Vagina (tissue), 2 donors: ENCODE measurements around the gene RAD50.

ENCODE experiments used
- CTCF ChIP-seq, 3 experiments: fragments of 450-650 bp in 2 of 3; fragments of 200-600 bp in 1 of 3; sonication (generic) in 1 of 3; IDR thresholded peaks; one replicate each; pipeline ENCODE4 v1.5.1; 2017 to 2019; ENCODE audit warnings: antibody characterized with exemption in 3 of 3, mild to moderate bottlenecking in 2 of 3, moderate library complexity in 2 of 3
- POLR2A ChIP-seq, 2 donors: fragments of 450-650 bp; IDR thresholded peaks; one replicate each; pipeline ENCODE4 v1.6.1; 2017; ENCODE audit warnings: antibody characterized with exemption in 2 of 2, mild to moderate bottlenecking in 2 of 2, moderate library complexity in 2 of 2
- POLR2AphosphoS5 ChIP-seq, 2 donors: sonication (generic); formaldehyde crosslinking; IDR thresholded peaks; one replicate each; pipeline ENCODE4 v1.9.0; 2017; ENCODE audit warnings: antibody characterized with exemption in 2 of 2, mild to moderate bottlenecking in 2 of 2, low read depth in 1 of 2; ENCODE audit not compliant: insufficient read depth in 1 of 2

GRCh38 chr5:132681983-132682382 is 125.2 kb downstream of the RAD50 start:
- TF ChIP-seq CTCF (IDR thresholded peaks at IDR 0.05) (no peak), POLR2AphosphoS5 (IDR thresholded peaks at IDR 0.05; ENCODE audit: insufficient read depth in 1 of 2, low read depth in 1 of 2) (no peak), POLR2A (IDR thresholded peaks at IDR 0.05) (no peak)
